SJCRH30 (cell line): Measurements from ENCODE around the gene ELAVL1. TPM values are rescaled to one million over a fixed set of nuclear protein-coding genes. Genes with fewer than 3 reads are reported as not detected.

Source experiments
- DNase-seq, 2 experiments: peaks; one replicate each; pipeline ENCODE4 v3.0.0-alpha.2; 2015 to 2020
- H3K27ac ChIP-seq: fragments of 250-450 bp; sonication (Bioruptor Pico); 2 replicates; pipeline ENCODE4 v1.5.1; 2020; ENCODE audit warnings: mild to moderate bottlenecking, moderate library complexity
- H3K27me3 ChIP-seq: fragments of 250-450 bp; sonication (Bioruptor Pico); 2 replicates; pipeline ENCODE4 v1.5.1; 2020; ENCODE audit warnings: mild to moderate bottlenecking, moderate library complexity
- H3K36me3 ChIP-seq: fragments of 250-450 bp; sonication (Bioruptor Pico); 2 replicates; pipeline ENCODE4 v1.5.1; 2020; ENCODE audit warnings: mild to moderate bottlenecking, moderate library complexity
- H3K4me1 ChIP-seq: fragments of 250-450 bp; sonication (Bioruptor Pico); 2 replicates; pipeline ENCODE4 v1.5.1; 2020; ENCODE audit warnings: mild to moderate bottlenecking, moderate library complexity
- H3K4me3 ChIP-seq: fragments of 250-450 bp; sonication (Bioruptor Pico); 2 replicates; pipeline ENCODE4 v1.5.1; 2020; ENCODE audit warnings: mild to moderate bottlenecking, moderate library complexity
- H3K9me3 ChIP-seq: fragments of 250-450 bp; sonication (Bioruptor Pico); replicated peaks from 2 replicates; pipeline ENCODE4 v1.5.1; 2020; ENCODE audit warnings: mild to moderate bottlenecking, moderate library complexity
- total RNA-seq: library from RNA; depleted of rRNA; stranded (reverse); fragments of >200 nt; shearing (Covaris generic); gene quantifications from 2 replicates; pipeline ENCODE4 v1.2.3, GENCODE V29; 2014

ELAVL1 gene
- total RNA-seq, 1 experiment from 2014 or later: 79.4 TPM

DNA sequence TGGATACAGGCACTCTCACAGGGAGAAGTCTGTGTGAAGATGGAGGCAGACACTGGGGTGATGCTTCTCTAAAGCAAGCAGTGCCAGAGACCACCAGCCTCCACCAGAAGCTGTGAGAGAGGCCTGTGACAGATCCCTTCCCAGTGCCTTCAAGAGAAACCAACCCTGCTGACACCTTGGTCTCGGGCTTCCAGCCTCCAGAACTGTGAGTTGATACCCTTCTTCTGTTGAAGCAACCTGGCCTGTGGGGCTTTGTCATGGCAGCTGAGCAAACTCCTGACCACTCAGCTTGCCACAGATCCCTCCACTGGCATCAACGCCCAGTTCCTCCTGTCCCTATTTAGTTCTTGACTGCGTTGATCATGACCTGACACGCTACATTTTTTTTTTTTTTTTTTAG, 29.0 kb downstream of the ELAVL1 start:
- no peak for DNase-seq
- no peaks in the 10 kb centered on the region for H3K9me3 ChIP-seq
- no peak overlapping the region for H3K4me3 ChIP-seq
- no peak overlapping the region for H3K27ac ChIP-seq
- no peaks in the 10 kb centered on the region for H3K4me1 ChIP-seq
- H3K27me3 ChIP-seq: no peaks in the 10 kb centered on the region
- H3K36me3 ChIP-seq: peaks cover 40% of the 10 kb centered on the region

DNA sequence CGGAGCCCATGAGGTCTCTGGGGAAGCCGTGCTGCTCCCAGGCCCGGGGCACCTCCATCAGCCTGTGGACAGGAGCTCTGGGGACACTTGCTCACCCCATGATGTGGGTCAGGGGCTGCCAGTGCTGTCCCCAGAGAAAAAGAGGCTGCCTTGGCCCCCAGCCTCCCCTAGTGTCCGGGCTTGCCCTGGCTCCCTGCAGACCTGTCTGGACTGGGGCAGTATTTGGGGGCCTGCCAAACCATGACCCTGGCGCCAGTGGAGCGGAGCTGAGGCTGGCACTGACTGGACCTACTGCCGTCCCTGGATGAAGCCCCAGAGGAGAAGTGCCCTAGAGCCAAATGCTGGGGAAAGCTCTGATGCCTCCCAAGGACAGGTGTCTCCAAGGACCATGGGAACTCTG, 30.4 kb downstream of the ELAVL1 start:
- Histone ChIP-seq H3K4me1 (no peaks in the 10 kb centered on the region), H3K9me3 (no peaks in the 10 kb centered on the region), H3K36me3 (peaks cover 41% of the 10 kb centered on the region), H3K4me3 (no peak overlapping the region), H3K27me3 (no peaks in the 10 kb centered on the region), H3K27ac (no peak overlapping the region)
- no peak for DNase-seq

DNA sequence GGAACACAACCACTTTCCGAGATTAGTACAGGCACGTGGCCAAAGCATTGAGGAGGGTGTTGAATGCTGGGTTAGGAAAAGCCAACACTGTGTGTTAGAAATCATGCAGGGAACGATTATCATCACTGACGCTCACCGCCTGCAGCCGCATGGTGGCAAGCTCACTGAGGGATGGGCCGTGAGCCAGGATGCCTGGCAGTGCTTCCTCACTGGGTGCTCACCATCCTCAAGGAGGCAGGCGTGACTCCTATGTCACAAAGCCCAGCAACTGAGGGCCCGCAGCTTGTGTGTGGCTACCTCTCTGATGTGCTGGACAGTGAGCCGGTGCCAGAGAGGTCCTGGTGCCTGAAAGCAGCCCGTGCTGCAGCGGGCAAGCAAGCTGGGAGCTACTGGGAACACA, 31.6 kb downstream of the ELAVL1 start:
- no peak for DNase-seq
- Histone ChIP-seq H3K4me3 (no peak overlapping the region), H3K27ac (no peak overlapping the region), H3K27me3 (no peaks in the 10 kb centered on the region), H3K36me3 (peaks cover 36% of the 10 kb centered on the region), H3K9me3 (no peaks in the 10 kb centered on the region), H3K4me1 (no peaks in the 10 kb centered on the region)

DNA sequence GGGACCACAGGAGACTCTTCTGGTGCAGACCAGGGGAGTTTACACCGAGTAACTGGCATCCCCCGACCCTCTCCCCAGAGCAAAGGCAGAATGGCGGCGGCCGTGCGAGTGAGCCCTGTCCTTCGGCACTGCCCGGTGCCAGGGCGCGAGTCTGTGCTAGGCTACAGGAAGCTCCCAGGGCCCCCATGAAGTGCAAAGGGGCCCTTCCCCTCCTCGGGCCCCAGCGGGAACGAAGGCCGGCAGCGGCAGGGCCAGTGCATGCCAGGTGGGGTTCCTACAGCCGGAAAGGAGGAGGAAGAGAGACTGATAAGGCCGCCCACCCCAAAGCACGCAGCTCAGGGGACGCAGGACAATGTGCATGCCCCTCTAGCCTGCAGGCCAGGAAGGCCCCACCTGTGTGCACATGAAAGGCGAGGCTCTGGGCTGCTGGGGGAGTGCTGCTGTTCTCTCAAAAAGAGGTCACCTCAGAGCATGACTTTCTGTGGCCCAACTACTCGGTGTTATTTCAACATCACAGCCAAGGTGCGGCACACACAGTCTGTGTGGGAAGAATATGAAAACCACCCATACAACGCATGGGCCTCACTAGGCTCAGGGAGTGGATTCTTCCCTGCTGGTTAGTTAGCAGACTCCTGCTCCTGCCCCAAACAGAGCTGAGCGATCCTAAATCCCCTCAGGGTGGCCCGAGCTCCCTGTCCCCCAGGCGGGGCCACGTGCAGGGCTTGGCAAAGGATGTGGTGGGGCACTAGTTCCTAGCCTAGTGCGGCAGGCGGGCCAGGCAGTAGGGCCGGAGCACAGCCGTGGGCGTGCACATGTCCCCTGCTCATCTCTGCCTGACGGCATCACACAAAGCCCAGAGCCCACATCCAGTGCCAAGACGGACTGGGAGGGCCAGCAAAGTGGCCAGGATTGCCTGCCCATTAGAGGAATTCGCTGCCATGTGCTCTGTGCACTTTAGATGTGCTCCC, 33.6 kb downstream of the ELAVL1 start:
- no peak overlapping the region for H3K27ac ChIP-seq
- no peaks in the 10 kb centered on the region for H3K27me3 ChIP-seq
- H3K4me1 ChIP-seq: no peaks in the 10 kb centered on the region
- no peak overlapping the region for H3K4me3 ChIP-seq
- no peak for DNase-seq
- H3K36me3 ChIP-seq: peaks cover 40% of the 10 kb centered on the region
- H3K9me3 ChIP-seq: no peaks in the 10 kb centered on the region

DNA sequence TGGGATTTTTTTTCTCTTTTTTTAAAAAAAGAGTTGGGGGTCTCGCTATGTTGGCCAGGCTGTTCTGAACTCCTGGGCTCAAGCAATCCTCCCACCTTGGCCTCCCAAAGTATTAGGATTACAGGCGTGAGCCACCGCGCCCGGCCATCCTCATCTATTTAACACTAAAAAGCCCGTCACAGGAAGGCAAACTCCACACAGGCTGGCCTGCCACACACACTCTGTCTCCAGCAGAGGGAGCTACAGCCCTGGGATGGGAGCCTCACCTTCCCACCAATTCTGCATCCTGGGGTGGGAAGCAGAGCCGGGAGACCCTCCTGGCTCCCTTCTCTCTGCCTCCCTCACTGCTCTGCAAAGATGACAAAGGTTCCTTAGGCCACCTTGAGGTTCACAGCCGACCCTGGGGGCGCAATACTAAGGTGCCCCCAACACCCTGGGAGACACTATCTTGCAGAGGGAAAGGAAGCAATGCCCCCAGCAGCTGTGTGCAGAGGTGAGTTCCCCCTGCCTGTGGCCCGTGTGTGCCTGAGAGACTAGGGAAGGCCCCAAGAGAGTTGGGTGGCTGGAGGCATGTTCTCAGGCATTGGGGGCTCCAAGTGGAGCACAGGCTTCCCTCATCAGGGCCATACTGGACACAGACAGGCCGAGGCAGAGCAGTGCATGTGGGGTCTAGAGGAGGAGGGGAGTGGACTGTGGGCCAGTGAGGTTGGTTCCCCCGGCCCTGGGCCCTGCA, 34.6 kb downstream of the ELAVL1 start:
- DNase-seq: peak; percentile 48 to 71
- Histone ChIP-seq H3K27me3 (no peaks in the 10 kb centered on the region), H3K27ac (no peak overlapping the region), H3K9me3 (no peaks in the 10 kb centered on the region), H3K4me1 (no peaks in the 10 kb centered on the region), H3K36me3 (peaks cover 46% of the 10 kb centered on the region), H3K4me3 (no peak overlapping the region)

DNA sequence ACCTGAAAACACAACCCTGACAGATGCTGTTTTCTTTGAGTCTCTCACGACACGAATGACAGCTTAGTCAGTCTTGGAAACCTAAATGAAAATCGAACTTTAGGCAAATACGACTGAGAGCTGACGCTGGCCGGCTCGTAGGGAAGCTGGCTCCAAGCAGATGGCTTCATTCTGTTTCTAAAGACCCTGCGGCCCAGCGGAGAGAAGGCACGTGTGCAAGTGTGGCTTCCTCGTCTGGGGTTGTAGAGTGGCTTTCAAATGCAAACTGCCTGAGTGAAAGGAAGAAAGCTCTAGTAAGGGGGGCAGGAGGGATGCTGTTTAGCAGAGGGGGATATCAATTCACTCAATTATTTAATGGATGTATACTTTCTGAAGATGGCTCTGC, 35.9 kb downstream of the ELAVL1 start:
- Histone ChIP-seq H3K36me3 (peaks cover 48% of the 10 kb centered on the region), H3K4me3 (no peak overlapping the region), H3K27me3 (no peaks in the 10 kb centered on the region), H3K9me3 (no peaks in the 10 kb centered on the region), H3K27ac (no peak overlapping the region), H3K4me1 (no peaks in the 10 kb centered on the region)
- no peak for DNase-seq

DNA sequence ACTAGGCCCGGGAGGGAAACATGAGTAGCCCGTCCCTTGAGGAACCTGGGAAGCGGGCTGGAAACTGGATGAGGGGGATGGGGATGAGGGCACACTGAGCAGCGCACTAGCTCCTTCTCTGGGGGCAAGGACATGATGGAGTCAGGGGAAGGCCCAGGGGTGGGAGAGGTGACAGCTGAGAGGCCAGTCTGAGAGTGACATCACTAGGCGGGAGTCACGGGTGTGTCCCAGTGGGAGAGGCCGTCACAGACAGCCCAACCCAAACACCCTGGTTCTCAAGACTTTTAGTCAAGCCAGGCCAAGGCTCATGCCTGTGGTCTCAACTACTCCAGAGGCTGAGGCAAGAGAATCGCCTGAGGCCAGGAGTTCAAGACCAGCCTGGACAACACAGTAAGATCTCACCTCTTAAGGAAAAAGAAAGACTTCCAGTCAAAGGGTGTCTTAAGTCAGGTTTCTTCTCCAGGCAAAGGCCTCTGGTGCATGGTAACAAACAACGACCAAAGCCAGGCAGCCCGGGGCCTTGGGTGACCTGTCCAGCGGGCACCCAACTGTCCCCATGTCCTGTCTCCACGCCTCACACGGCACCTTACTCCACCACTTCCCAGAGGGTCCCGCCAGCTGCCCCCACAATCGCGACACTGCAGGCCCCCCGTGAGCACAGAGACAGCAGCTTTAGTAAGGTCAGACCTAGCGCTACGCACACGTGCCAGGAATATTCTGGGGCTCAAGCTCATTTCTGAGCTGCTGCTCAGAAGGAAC, 36.5 kb downstream of the ELAVL1 start:
- Histone ChIP-seq H3K4me3 (no peak overlapping the region), H3K36me3 (peaks cover 43% of the 10 kb centered on the region), H3K4me1 (no peaks in the 10 kb centered on the region), H3K27me3 (no peaks in the 10 kb centered on the region), H3K9me3 (no peaks in the 10 kb centered on the region), H3K27ac (no peak overlapping the region)
- DNase-seq: no peak

DNA sequence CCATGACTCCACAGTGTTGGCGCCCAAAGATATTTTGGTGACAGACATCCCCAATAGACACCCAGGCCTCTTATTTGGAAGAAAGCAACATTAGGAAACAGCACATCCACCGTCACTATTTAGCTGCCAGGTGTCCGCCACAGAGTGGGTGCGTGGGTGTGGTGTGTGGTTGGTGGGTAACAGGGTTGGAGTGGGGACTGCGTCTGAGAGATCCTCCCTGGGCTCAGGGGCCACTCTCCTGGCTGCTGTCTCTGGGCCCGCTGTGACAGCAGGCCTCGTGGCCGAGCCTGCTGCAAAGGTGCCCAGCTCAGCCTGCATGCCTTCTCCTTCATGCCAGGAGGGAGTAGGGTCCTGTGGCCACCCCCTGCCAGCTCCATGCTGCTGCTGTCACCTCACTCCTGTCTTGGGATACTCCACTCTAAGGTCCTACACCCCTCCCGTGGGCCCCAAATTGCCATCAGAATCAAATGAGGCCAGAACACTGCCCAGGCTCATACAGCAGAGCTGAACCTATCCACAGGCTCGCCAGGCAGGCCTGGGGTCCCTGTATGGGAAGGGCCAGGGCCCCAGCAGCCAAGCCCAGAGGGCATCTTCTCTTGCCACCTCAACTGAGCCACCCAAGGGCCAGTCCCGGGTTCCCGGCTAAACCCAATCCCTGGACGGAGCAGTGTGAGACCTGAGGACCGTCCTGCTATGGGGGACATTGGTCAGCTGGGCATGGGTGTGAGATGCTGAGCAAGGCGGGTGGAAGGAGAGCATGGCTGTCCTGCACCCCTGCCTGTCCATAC, 37.2 kb downstream of the ELAVL1 start:
- Histone ChIP-seq H3K36me3 (peaks cover 35% of the 10 kb centered on the region), H3K9me3 (no peaks in the 10 kb centered on the region), H3K27me3 (no peaks in the 10 kb centered on the region), H3K4me3 (no peak overlapping the region), H3K4me1 (no peaks in the 10 kb centered on the region), H3K27ac (no peak overlapping the region)
- DNase-seq: no peak

DNA sequence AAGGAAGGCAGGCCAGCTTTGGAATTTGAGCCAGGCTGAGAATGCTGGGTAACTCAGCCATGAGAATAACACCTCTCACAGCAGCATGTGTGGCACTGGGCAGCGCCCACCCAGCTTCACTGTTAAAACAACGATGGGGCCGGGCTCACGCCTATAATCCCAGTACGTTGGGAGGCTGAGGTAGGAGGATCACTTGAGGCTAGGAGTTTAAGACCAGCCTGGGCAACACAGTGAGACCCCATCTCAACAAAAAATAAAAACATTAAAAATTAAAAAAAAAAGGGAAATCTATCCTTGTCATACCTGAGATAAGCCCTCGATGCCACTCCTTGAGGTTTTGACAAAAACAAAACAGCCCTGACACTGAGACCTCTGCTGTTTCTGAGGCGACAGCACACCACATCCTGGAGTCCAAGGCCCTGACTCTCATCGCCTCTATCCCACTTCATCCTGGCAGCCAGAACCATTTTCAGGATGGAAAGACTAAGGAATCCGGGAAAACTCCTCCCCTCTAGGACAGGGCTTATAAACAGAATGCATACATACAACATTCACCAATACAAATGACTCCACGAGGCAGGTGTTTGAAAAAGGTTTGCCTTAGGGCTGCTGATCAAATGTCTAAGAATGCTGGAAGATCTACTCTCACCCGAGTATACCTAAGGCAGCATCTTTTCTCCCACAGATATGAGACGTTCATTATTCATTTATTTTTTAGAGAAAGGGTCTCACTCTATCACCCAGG, 39.3 kb downstream of the ELAVL1 start:
- H3K36me3 ChIP-seq: peaks cover 44% of the 10 kb centered on the region

DNA sequence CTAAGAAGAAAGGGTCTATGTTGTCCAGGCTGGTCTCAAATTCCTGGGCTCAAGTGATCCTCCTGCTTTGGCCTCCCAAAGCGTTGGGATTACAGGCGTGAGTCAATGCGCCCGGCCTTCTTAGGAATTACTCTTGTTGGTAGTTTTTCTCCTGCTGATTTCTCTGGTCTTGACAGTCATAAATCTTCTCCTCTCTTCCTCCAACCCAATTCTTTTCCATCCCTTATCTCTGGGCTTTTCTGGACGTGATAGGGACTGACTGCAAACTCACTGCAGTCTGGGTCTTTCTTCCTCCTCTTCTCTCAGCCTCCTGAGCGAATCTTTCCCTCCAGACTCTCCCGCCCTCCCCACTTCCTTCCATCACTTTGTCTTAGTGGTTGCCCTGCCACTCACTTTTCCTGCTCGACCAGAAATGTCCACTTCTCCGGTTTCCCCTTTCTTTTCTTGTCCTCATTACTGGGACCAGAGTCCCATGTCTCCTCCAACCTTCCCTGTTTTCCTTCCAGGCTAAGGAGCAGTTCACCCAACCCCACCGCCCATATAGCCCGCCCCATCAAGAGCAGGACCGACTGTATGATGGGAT, 40.1 kb downstream of the ELAVL1 start:
- no peaks in the 10 kb centered on the region for H3K9me3 ChIP-seq
- DNase-seq: no peak
- no peak overlapping the region for H3K4me3 ChIP-seq
- peaks cover 40% of the 10 kb centered on the region for H3K36me3 ChIP-seq
- H3K4me1 ChIP-seq: no peaks in the 10 kb centered on the region
- H3K27me3 ChIP-seq: no peaks in the 10 kb centered on the region
- no peak overlapping the region for H3K27ac ChIP-seq

More for the DNA sequence above, 39.3 kb downstream of the ELAVL1 start:
- H3K4me1 ChIP-seq: no peaks in the 10 kb centered on the region
- H3K27ac ChIP-seq: no peak overlapping the region
- H3K9me3 ChIP-seq: no peaks in the 10 kb centered on the region
- DNase-seq: no peak
- no peak overlapping the region for H3K4me3 ChIP-seq
- H3K27me3 ChIP-seq: no peaks in the 10 kb centered on the region

DNA sequence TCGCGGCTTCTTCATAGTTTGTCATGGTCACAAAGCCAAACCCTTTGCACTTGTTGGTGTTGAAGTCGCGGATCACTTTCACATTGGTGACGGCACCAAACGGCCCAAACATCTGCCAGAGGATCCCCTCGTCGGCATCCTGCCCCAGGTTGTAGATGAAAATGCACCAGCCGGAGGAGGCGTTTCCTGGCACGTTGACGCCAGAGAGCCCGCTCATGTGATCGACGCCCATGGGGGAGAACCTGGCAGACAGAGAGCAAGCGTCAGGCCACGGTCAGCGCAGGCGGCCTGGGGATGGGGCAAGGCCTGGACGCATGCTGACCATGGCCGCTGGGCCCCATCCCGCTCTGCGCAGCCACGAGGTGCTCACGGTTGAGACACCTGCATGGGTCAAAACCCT, 41.9 kb downstream of the ELAVL1 start:
- no peak overlapping the region for H3K4me3 ChIP-seq
- DNase-seq: no peak
- peaks cover 36% of the 10 kb centered on the region for H3K36me3 ChIP-seq
- no peaks in the 10 kb centered on the region for H3K27me3 ChIP-seq
- no peaks in the 10 kb centered on the region for H3K4me1 ChIP-seq
- H3K9me3 ChIP-seq: no peaks in the 10 kb centered on the region
- no peak overlapping the region for H3K27ac ChIP-seq

DNA sequence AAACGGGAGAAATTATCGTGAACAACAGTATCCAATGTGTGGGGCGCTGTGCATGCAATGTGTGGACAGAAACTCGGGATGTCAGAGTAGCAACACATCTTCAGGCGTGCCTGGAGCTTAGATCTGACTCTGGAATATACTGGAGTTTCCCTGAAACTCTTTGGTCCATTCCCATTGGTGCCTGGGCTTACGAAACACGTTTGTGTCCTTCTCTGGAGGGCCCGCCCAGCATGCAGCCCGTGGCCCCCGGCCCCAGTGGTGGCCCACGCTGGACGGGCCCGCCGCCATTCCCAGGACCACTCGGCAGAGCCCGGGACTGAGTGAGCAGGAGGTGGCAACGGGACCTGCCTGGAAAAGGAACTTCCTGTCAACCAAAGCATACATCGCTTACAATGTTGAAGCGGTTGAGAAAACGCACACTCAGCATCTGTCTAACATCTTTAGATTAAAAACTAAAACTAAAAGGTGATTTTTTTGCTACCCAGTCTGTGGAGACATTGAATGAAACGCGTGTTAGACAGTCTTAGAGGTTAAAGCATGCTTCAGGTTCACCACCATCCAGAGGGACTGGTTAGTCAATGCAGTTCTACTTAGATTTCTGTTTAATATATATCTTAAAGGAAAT, 42.7 kb downstream of the ELAVL1 start:
- no peaks in the 10 kb centered on the region for H3K27me3 ChIP-seq
- no peak overlapping the region for H3K27ac ChIP-seq
- no peaks in the 10 kb centered on the region for H3K9me3 ChIP-seq
- no peak overlapping the region for H3K4me3 ChIP-seq
- no peaks in the 10 kb centered on the region for H3K4me1 ChIP-seq
- peaks cover 33% of the 10 kb centered on the region for H3K36me3 ChIP-seq
- no peak for DNase-seq
